T follicular helper cell (primary cell): ENCODE measurements around the gene CYP4F11.
A peak's percentile ranks its signal among the peaks of the same experiment; 100 is the strongest.
"Not testable (repeated sequence)": the region's sequence is repeated elsewhere in the genome, so short reads cannot be mapped to it uniquely, and the experiment has no call there.

Experiments used
- DNase-seq: peaks from one replicate; pipeline ENCODE4 v3.0.0-alpha.2; 2020; ENCODE audit warnings: low read depth

CYP4F11 gene

GRCh38 chr19:15874821-15875474 is 59.4 kb downstream of the CYP4F11 start:
- DNase-seq, result no peak

- not testable (repeated sequence) for DNase-seq
Observed at GRCh38 chr19:15873771-15874170, 60.6 kb downstream of the CYP4F11 start.

DNA sequence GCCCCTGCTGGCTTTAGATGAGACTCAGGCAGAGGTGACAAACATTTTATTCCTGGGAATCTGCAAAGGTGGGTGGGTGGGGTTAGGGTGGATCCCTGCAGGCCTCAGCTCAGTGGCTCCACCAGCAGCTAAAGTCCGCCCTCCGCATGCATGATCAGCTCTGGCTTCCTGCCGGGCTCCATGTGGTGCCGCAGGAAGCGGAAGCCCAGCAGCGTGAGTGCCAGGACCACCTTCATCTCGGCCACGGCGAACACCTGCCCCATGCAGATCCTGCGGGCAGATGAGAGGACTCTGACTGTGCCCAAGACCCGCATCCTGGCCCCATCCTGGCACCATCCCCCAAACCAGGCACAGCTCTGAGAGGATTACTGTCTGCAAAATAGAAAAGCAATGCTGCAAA is 62.8 kb downstream of the CYP4F11 start:
- DNase-seq, result no peak

DNA sequence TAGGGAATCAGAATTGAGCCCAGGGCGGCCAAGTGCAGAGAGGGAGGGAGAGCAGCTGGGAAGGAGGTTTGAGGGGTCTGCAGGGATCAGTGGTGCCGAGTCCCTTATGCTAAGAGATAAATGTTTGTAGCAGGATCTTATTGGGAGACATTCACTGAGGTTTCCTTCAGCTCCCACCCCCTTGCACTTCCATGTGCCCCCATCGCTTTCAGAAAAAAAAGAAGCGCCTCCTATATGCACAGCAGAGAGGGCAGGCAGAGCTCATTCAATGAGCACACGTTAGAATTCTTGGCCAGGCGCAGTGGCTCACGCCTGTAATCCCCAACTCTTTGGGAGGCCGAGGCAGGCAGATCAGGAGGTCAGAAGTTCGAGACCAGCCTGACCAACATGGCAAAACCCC is 64.5 kb downstream of the CYP4F11 start:
- no peak for DNase-seq

DNA sequence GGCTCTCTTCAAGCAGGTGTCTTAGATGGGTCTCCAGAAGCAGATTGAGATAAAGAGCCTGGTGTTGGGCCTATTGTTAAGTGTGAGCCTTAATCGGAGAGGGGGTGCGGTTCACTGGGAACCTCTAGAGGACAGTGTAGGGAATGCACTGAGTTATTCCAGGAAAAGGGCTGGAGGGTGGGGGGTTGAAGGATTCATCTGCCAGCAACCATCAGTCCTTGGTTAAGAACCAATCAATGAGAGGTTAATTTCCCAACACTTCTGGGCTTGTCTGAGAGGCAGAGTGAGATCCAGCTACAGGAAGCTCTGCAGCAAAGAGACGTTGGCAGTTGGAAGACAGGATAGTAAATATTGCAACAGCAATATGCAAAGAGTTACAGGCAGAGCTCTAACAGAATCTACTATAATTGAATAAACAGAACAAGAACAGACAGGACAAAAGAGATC is 65.2 kb downstream of the CYP4F11 start:
- DNase-seq, result peak; percentile 7

GRCh38 chr19:15866636-15867035 is 67.7 kb downstream of the CYP4F11 start:
- DNase-seq, result no peak

DNA sequence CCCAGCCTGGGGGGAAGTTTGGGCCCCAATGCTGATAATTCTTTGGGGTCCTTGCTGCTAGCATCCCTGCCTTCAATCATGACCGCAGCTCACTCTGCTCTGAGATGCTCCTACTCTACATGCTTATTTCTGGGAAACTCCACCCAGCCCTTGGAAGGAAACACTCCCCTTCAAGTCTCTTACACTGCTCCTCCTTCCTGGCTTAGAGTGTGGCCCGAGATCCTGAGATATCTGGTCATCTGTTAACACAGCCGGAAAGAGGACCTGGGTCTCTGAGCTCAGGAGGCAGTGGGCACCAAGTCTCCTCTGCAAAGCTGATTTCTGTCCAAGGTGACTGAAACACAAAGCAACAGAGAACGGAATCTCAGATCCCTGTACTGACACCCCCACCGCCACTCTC is 69.5 kb downstream of the CYP4F11 start:
- no peak for DNase-seq

- no peak for DNase-seq
Observed at GRCh38 chr19:15863272-15863671, 71.1 kb downstream of the CYP4F11 start.

DNA sequence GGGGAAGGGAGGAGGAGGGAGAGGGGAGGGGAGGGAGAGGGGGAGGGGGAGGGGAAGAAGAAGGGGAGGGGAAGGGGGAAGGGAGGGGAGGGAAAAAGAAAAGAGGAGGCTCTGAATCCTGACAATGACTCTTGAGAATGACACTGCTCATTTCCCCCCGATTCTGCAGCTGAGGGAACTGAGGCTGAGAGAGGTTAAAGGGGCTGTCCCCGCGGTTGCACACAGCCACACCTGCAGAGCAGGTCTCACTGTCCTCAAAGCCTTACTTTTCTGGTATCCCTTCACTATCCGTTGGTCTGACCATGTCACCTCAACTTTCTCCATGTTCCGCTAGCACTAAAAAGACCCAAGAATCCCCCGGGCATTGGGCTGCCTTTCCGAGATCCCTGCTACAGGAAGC is 71.9 kb downstream of the CYP4F11 start:
- no peak for DNase-seq
